Measurements from ENCODE around the gene XG.

Gene XG

GRCh38 chrX:2715066-2715600 is 36.7 kb upstream of the XG start:
- H3K36me3 ChIP-seq (replicated peaks; ENCODE audit: low read depth, low read length), result peaks cover 38% of the 10 kb centered on the region
- H3K9ac ChIP-seq (ENCODE audit: low read length), result no peak overlapping the region
- H3K4me2 ChIP-seq (ENCODE audit: low read length), result no peak overlapping the region
- no peaks in the 10 kb centered on the region for H3K27me3 ChIP-seq (ENCODE audit: low read depth, low read length)
- H4K20me1 ChIP-seq (ENCODE audit: insufficient read depth, low read length), result peaks cover 8% of the 10 kb centered on the region
- H3K4me1 ChIP-seq (ENCODE audit: low read length), result peaks cover 5% of the 10 kb centered on the region
- H3K27ac ChIP-seq (ENCODE audit: low read length), result no peak overlapping the region
- peaks cover 14% of the 10 kb centered on the region for H3K79me2 ChIP-seq (ENCODE audit: low read length)
- H3K9me3 ChIP-seq (ENCODE audit: insufficient read depth, low read length), result no peaks in the 10 kb centered on the region
- H3K4me3 ChIP-seq (ENCODE audit: low read length), result no peak overlapping the region
- TF ChIP-seq EZH2phosphoT487 (IDR thresholded peaks at IDR 0.05; ENCODE audit: low read depth) (no peak), CTCF (IDR thresholded peaks at IDR 0.05; ENCODE audit: low read depth, low read length) (no peak)
- H2AFZ ChIP-seq (ENCODE audit: low read depth, low read length), result no peak overlapping the region

DNA sequence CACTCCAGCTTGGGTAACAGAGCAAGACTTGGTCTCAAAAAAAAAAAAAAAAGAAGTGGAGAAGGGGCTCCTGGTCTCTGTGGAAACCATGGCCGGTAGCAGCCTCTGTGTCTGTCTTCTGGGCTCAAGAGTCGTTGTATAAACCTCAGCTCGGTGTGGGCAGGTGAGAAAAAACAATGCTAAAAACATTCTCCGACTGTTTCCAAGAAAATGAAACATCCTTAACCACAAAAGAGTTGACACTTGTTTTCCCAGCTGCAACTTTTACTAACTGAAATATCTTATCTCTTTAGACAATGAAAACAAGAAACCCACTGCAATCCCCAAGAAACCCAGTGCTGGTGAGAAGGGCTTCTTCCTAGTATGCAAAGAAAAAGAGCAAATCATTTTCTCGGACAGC is 34.5 kb upstream of the XG start:
- Histone ChIP-seq H3K36me3 (replicated peaks; ENCODE audit: low read depth, low read length) (peaks cover 36% of the 10 kb centered on the region), H3K9me3 (ENCODE audit: insufficient read depth, low read length) (no peaks in the 10 kb centered on the region), H3K9ac (ENCODE audit: low read length) (no peak overlapping the region), H3K27me3 (ENCODE audit: low read depth, low read length) (no peaks in the 10 kb centered on the region), H2AFZ (ENCODE audit: low read depth, low read length) (no peak overlapping the region), H3K4me1 (ENCODE audit: low read length) (no peaks in the 10 kb centered on the region), H3K27ac (ENCODE audit: low read length) (no peak overlapping the region), H3K79me2 (ENCODE audit: low read length) (peaks cover 13% of the 10 kb centered on the region), H4K20me1 (ENCODE audit: insufficient read depth, low read length) (peaks cover 8% of the 10 kb centered on the region), H3K4me2 (ENCODE audit: low read length) (no peak overlapping the region), H3K4me3 (ENCODE audit: low read length) (no peak overlapping the region)
- no peak for TF ChIP-seq CTCF (IDR thresholded peaks at IDR 0.05; ENCODE audit: low read depth, low read length)
- no peak for TF ChIP-seq EZH2phosphoT487 (IDR thresholded peaks at IDR 0.05; ENCODE audit: low read depth)

- H2AFZ ChIP-seq (ENCODE audit: low read depth, low read length), result no peak overlapping the region
- no peaks in the 10 kb centered on the region for H3K4me1 ChIP-seq (ENCODE audit: low read length)
- no peak overlapping the region for H3K9ac ChIP-seq (ENCODE audit: low read length)
- no peak overlapping the region for H3K27ac ChIP-seq (ENCODE audit: low read length)
- H3K27me3 ChIP-seq (ENCODE audit: low read depth, low read length), result no peaks in the 10 kb centered on the region
- no peak for TF ChIP-seq EZH2phosphoT487 (IDR thresholded peaks at IDR 0.05; ENCODE audit: low read depth)
- no peak for TF ChIP-seq CTCF (IDR thresholded peaks at IDR 0.05; ENCODE audit: low read depth, low read length)
- no peaks in the 10 kb centered on the region for H3K9me3 ChIP-seq (ENCODE audit: insufficient read depth, low read length)
- no peaks in the 10 kb centered on the region for H4K20me1 ChIP-seq (ENCODE audit: insufficient read depth, low read length)
- H3K36me3 ChIP-seq (replicated peaks; ENCODE audit: low read depth, low read length), result peaks cover 40% of the 10 kb centered on the region
- H3K79me2 ChIP-seq (ENCODE audit: low read length), result no peaks in the 10 kb centered on the region
- H3K4me3 ChIP-seq (ENCODE audit: low read length), result no peak overlapping the region
- no peak overlapping the region for H3K4me2 ChIP-seq (ENCODE audit: low read length)
These were observed 33.0 kb upstream of the XG start for GRCh38 chrX:2718821-2719220.

DNA sequence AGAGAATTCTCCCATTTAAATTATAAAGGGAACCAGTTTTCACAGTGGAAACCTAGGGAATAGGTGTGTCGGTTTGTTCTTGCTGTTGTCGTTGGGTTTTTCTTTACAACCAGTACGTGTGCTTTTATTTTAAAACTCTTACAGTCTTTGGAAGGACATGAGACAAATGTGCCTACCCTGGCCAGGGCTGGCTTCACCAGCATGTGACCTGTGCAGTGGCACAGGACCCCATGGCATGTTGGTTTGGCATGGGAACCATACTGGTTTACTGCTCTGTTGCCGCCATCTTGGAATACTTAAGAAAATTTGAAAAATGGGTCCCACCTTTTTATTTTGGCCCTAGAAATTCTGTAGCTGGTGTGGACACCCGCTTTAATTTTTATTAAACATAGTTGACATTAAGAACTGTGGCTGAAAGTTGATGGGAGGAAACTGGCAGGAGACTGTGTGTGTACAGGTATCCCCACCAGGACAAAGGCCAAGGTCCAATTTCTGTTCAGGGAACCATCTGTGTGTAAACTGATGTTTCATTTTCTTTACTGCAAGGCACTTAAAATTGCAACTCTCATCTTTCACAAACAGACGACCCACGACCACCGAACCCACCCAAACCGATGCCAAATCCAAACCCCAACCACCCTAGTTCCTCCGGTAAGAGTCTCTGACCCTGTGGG is 31.9 kb upstream of the XG start:
- H3K36me3 ChIP-seq (replicated peaks; ENCODE audit: low read depth, low read length), result peaks cover 41% of the 10 kb centered on the region
- TF ChIP-seq CTCF (IDR thresholded peaks at IDR 0.05; ENCODE audit: low read depth, low read length) (no peak), EZH2phosphoT487 (IDR thresholded peaks at IDR 0.05; ENCODE audit: low read depth) (no peak)
- no peaks in the 10 kb centered on the region for H3K79me2 ChIP-seq (ENCODE audit: low read length)

More for the DNA sequence above, 31.9 kb upstream of the XG start:
- Histone ChIP-seq H3K9ac (ENCODE audit: low read length) (no peak overlapping the region), H3K9me3 (ENCODE audit: insufficient read depth, low read length) (no peaks in the 10 kb centered on the region), H3K4me2 (ENCODE audit: low read length) (no peak overlapping the region), H2AFZ (ENCODE audit: low read depth, low read length) (no peak overlapping the region), H3K27ac (ENCODE audit: low read length) (no peak overlapping the region), H3K4me3 (ENCODE audit: low read length) (no peak overlapping the region), H3K4me1 (ENCODE audit: low read length) (no peaks in the 10 kb centered on the region), H4K20me1 (ENCODE audit: insufficient read depth, low read length) (no peaks in the 10 kb centered on the region), H3K27me3 (ENCODE audit: low read depth, low read length) (no peaks in the 10 kb centered on the region)

Data from OCI-LY3 (cell line).